ENCODE measurements around the gene SCGB3A2.
"Not testable (repeated sequence)": the region's sequence is repeated elsewhere in the genome, so short reads cannot be mapped to it uniquely, and the experiment has no call there.

SCGB3A2 gene

DNA sequence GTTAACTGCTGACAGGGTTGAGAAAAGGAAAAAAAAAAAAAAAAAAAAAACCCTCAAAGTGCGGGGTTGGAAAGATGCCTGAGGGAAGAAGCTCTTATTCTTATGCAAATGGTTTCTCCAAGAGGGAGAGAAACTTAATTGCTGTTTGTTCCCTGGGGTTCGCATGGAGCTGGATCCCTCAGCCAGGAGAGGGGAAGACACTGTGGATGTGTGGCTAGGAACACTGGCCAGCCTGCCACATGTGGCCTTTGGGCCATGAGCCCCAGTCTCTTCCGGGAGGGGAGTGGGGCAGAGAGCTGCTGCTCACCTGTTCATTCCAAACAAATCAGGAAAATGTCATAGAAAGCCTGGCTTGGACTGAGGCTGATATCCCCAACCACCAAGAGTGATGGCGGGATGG, 9.4 kb upstream of the SCGB3A2 start:
- H3K27me3 ChIP-seq (ENCODE audit: control insufficient read depth, insufficient read depth, low read length): no peaks in the 10 kb centered on the region
- no peaks in the 10 kb centered on the region for H3K4me1 ChIP-seq
- H3K79me2 ChIP-seq: no peaks in the 10 kb centered on the region
- H2AFZ ChIP-seq: no peak overlapping the region
- H3K9ac ChIP-seq: no peak overlapping the region
- H3K4me2 ChIP-seq (ENCODE audit: low read length): no peak overlapping the region
- no peak overlapping the region for H3K27ac ChIP-seq
- TF ChIP-seq, protein P1, sequence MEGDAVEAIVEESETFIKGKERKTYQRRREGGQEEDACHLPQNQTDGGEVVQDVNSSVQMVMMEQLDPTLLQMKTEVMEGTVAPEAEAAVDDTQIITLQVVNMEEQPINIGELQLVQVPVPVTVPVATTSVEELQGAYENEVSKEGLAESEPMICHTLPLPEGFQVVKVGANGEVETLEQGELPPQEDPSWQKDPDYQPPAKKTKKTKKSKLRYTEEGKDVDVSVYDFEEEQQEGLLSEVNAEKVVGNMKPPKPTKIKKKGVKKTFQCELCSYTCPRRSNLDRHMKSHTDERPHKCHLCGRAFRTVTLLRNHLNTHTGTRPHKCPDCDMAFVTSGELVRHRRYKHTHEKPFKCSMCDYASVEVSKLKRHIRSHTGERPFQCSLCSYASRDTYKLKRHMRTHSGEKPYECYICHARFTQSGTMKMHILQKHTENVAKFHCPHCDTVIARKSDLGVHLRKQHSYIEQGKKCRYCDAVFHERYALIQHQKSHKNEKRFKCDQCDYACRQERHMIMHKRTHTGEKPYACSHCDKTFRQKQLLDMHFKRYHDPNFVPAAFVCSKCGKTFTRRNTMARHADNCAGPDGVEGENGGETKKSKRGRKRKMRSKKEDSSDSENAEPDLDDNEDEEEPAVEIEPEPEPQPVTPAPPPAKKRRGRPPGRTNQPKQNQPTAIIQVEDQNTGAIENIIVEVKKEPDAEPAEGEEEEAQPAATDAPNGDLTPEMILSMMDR (IDR thresholded peaks at IDR 0.05): no peak
- no peaks in the 10 kb centered on the region for H3K9me3 ChIP-seq (ENCODE audit: control insufficient read depth, low read length)
- H3K4me3 ChIP-seq (ENCODE audit: low read depth, low read length): no peak overlapping the region
- no peaks in the 10 kb centered on the region for H3K36me3 ChIP-seq (ENCODE audit: control insufficient read depth, insufficient read depth, low read length)

DNA sequence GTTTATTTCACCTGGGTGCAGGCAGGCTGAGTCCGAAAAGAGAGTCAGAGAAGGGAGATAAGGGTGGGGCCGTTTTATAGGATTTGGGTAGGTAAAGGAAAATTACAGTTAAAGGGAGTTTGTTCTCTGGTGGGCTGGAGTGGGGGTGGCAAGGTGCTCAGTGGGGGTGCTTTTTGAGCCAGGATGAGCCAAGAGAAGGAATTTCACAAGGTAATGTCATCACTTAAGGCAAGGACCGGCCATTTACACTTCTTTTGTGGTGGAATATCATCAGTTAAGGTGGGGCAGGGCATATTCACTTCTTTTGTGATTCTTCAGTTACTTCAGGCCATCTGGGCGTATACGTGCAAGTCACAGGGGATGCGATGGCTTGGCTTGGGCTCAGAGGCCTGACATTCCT, 8.6 kb upstream of the SCGB3A2 start:
- H3K27me3 ChIP-seq (ENCODE audit: control insufficient read depth, insufficient read depth, low read length); H3K79me2 ChIP-seq; H3K4me3 ChIP-seq (ENCODE audit: low read depth, low read length); H3K9ac ChIP-seq; H3K9me3 ChIP-seq (ENCODE audit: control insufficient read depth, low read length); H3K4me1 ChIP-seq; H3K36me3 ChIP-seq (ENCODE audit: control insufficient read depth, insufficient read depth, low read length); H3K4me2 ChIP-seq (ENCODE audit: low read length); H3K27ac ChIP-seq; H2AFZ ChIP-seq: not testable (repeated sequence)

DNA sequence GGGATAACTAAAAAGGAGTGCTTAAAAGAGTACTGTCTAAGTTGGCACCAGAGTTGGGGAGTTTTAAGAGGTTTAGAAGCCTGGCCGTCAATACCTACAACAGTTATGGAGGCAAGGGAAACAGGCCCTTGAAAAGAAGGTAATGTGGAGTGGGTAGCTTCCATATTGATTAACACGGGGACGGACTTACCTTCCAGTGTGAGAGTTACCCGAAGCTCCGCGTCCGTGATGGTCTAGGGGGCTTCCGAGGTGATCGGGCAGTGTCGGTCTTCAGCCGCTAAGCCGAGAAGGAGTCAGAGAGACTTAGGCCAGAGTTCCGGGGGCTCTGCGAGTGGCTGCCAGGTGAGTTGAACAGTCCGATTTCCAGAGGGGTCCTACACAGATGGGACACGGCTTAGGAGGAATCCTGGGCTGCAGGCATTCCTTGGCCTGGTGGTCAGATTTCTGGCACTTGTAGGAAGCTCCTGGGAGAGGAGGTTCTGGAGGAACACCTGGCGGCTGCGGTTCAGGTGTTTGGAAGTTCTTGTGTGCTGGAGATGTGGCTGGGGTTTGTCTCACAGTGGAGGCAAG, 6.4 kb upstream of the SCGB3A2 start:
- H2AFZ ChIP-seq; H3K9me3 ChIP-seq (ENCODE audit: control insufficient read depth, low read length); H3K36me3 ChIP-seq (ENCODE audit: control insufficient read depth, insufficient read depth, low read length); H3K4me3 ChIP-seq (ENCODE audit: low read depth, low read length); H3K27ac ChIP-seq; H3K9ac ChIP-seq; H3K27me3 ChIP-seq (ENCODE audit: control insufficient read depth, insufficient read depth, low read length); H3K79me2 ChIP-seq; H3K4me1 ChIP-seq; H3K4me2 ChIP-seq (ENCODE audit: low read length): not testable (repeated sequence)

DNA sequence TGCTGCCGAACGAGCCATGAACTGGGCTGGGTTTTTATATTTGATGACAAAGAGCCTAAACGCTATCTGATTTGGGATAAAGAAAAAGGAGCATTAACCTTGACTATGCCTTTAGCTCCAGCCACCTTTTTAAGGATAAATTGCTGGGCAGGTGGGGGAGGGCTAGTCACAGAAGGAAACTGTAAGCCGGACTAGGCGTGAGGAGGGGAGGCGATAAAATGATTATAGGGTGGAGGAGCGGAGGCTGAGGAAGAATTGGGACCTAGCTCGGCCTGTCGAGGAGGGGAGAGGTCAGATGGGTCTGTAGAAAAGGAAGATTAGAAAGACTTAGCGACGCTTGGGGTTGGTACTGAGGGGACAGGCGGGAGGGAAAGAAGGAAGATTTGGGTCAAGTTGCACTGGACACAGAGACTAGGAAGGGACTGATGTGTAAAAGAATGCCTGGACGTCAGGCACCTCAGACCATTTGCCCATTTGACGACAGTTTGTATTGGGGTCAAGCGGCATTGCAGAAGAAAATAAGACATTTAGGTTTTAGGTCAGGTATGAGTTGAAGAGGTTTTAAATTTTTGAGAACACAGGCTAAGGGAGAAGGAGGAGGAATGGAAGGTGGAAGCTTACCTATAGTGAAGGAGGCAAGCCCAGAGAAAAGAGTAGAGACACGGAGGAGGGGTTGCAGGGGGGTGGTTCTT, 5.6 kb upstream of the SCGB3A2 start:
- not testable (repeated sequence) for H2AFZ ChIP-seq; H3K4me3 ChIP-seq (ENCODE audit: low read depth, low read length); H3K27ac ChIP-seq; H3K4me1 ChIP-seq; H3K27me3 ChIP-seq (ENCODE audit: control insufficient read depth, insufficient read depth, low read length); H3K9ac ChIP-seq; H3K4me2 ChIP-seq (ENCODE audit: low read length); H3K9me3 ChIP-seq (ENCODE audit: control insufficient read depth, low read length); H3K36me3 ChIP-seq (ENCODE audit: control insufficient read depth, insufficient read depth, low read length); H3K79me2 ChIP-seq

DNA sequence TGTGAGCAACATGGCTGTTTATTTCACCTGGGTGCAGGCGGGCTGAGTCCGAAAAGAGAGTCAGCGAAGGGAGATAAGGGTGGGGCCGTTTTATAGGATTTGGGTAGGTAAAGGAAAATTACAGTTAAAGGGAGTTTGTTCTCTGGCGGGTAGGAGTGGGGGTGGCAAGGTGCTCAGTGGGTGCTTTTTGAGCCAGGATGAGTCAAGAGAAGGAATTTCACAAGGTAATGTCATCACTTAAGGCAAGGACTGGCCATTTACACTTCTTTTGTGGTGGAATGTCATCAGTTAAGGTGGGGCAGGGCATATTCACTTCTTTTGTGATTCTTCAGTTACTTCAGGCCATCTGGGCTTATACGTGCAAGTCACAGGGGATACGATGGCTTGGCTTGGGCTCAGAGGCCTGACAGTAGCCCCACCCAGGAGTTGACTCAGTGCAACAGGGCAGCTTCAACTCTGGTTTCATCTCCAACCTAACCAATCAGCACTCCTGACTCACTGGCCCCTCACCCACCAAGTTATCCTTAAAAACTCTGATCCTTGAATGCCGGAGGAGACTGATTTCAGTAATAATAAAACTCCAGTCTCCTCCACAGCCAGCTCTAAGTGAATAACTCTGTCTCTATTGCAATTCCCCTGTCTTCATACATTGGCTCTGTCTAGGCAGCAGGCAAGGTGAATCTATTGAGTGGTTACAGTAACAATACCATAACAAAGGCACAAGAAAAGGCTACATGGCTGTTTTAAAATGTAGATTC, 4.2 kb upstream of the SCGB3A2 start:
- H3K4me3 ChIP-seq (ENCODE audit: low read depth, low read length); H3K4me1 ChIP-seq; H3K79me2 ChIP-seq; H3K27ac ChIP-seq; H3K4me2 ChIP-seq (ENCODE audit: low read length); H2AFZ ChIP-seq; H3K27me3 ChIP-seq (ENCODE audit: control insufficient read depth, insufficient read depth, low read length); H3K9me3 ChIP-seq (ENCODE audit: control insufficient read depth, low read length); H3K9ac ChIP-seq; H3K36me3 ChIP-seq (ENCODE audit: control insufficient read depth, insufficient read depth, low read length): not testable (repeated sequence)

DNA sequence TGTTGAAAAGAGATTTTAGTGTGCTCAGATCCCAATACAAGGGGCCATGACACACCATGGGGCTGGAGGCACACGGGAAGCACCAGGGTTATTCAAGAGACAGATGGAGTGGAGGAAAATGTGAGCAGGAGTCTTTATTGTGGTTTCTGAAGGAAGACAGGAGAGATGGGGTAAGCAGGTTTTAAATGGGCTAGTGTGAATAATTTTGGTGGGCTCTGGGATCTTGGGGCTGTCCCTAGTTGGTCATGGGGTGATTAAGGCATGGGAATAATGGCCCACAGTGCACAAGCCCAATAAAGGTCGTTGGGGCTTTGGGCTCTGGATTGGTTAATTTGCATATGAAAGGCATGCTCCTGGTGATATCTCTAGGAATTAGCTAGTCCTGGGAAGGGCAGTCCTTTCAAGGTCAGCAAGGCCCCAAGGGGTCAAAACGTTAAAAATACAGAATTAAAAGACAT, 3.6 kb upstream of the SCGB3A2 start:
- TF ChIP-seq, protein P1 (IDR thresholded peaks at IDR 0.05): no peak
- Histone ChIP-seq H3K27me3 (ENCODE audit: control insufficient read depth, insufficient read depth, low read length) (no peaks in the 10 kb centered on the region), H3K4me3 (ENCODE audit: low read depth, low read length) (no peak overlapping the region), H3K9me3 (ENCODE audit: control insufficient read depth, low read length) (no peaks in the 10 kb centered on the region), H3K79me2 (no peaks in the 10 kb centered on the region), H2AFZ (no peak overlapping the region), H3K4me1 (no peaks in the 10 kb centered on the region), H3K9ac (no peak overlapping the region), H3K4me2 (ENCODE audit: low read length) (no peak overlapping the region), H3K27ac (no peak overlapping the region), H3K36me3 (ENCODE audit: control insufficient read depth, insufficient read depth, low read length) (no peaks in the 10 kb centered on the region)
